ENCODE data around the gene CCDC195. TPM values are rescaled to one million over a fixed set of nuclear protein-coding genes. Genes with fewer than 3 reads are reported as not detected.

CCDC195 gene
- total RNA-seq, 1 donor from 2014 or later, result not detected

DNA sequence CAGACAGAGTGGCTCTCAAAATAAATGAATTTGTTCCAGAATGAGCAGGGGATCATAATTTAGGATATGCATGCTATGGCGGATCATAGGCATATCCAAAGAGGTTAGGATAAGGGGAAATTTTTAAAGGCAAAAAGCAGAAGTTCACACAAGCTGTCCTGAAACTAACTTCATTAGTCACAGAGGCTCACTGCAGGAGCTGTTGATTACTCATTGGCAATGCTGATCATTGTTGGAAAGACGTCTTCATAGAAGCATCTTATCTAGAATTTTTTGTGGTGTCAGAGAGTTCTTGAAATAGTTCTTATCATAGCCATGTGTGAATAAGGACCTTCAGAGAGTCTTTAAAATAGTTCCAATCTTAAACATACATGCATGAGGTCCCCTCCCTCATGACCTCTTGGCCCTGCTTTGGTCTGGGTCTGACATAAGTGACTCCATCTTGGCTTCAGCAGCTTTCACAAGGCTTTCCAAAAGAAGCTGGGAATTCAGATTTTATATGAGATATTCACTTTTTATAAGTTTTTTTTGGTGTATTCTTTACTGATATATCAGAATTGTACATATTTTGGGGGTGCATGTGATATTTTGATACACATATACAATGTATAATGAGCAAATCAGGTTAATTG lies 7.5 kb upstream of the CCDC195 start:
- H3K4me3 Mint-ChIP-seq, result no peak overlapping the region
- intact Hi-C loops (cut with micrococcal nuclease), result no loop called here
- peaks cover 4% of the 10 kb centered on the region for H3K9me3 Mint-ChIP-seq
- H3K27me3 Mint-ChIP-seq (ENCODE audit: insufficient read depth), result no peaks in the 10 kb centered on the region
- H3K4me1 Mint-ChIP-seq (ENCODE audit: low read depth), result no peaks in the 10 kb centered on the region
- no peaks in the 10 kb centered on the region for H3K36me3 Mint-ChIP-seq (ENCODE audit: low read depth)
- no peak for DNase-seq (ENCODE audit: low spot score)
- no peak overlapping the region for H3K27ac Mint-ChIP-seq

GRCh38 chr2:224722770-224723169 lies 6.6 kb upstream of the CCDC195 start:
- intact Hi-C loops (cut with micrococcal nuclease), result no loop called here
- no peak for DNase-seq (ENCODE audit: low spot score)
- no peaks in the 10 kb centered on the region for H3K27me3 Mint-ChIP-seq (ENCODE audit: insufficient read depth)
- no peaks in the 10 kb centered on the region for H3K9me3 Mint-ChIP-seq
- H3K36me3 Mint-ChIP-seq (ENCODE audit: low read depth), result no peaks in the 10 kb centered on the region
- no peak overlapping the region for H3K27ac Mint-ChIP-seq
- no peak overlapping the region for H3K4me3 Mint-ChIP-seq
- H3K4me1 Mint-ChIP-seq (ENCODE audit: low read depth), result no peaks in the 10 kb centered on the region

DNA sequence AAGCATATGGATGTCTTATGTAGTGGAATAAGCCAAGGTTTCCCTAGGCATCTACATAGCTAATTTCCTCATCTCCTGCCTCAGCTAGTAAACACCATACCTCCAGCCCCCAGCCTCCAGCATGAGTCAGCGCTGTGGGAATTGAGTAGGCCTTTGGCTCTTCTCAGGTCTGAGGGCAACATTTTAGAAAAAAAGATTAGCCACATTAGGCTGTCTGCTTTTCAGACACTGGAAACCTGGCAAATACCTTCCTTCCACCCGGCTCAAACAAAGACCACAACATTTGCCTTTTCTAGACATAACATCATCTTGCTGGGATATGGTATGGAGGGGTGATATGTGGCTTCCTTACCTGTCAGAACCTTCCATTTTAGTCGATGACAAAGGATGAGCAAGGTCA lies 6.1 kb upstream of the CCDC195 start:
- Mint-ChIP-seq H3K4me1 (ENCODE audit: low read depth) (no peaks in the 10 kb centered on the region), H3K36me3 (ENCODE audit: low read depth) (no peaks in the 10 kb centered on the region), H3K27ac (no peak overlapping the region), H3K9me3 (no peaks in the 10 kb centered on the region), H3K4me3 (no peak overlapping the region), H3K27me3 (ENCODE audit: insufficient read depth) (no peaks in the 10 kb centered on the region)
- DNase-seq (ENCODE audit: low spot score), result no peak
- intact Hi-C loops (cut with micrococcal nuclease), result no loop called here

DNA sequence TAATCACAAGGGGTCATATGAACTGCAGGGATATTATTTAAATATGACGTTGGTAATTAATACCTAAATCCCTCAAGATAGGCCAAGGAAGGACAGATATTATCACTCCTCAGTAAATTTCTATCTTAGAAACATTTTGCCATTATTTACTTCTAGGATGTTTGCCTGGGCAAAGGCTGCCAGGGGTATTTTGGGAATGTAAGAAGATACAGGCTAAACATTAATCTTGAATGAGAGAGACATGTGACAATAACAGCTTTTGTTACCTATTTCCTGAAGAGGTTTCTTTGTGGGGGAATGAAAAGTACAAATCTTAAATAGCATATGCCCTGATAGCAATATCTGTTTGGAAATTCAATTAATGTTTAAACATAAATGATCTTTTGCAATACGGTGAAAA lies 756 bp upstream of the CCDC195 start:
- DNase-seq (ENCODE audit: low spot score), result no peak
- H3K4me3 Mint-ChIP-seq, result no peak overlapping the region
- H3K9me3 Mint-ChIP-seq, result no peaks in the 10 kb centered on the region
- H3K4me1 Mint-ChIP-seq (ENCODE audit: low read depth), result no peaks in the 10 kb centered on the region
- H3K27me3 Mint-ChIP-seq (ENCODE audit: insufficient read depth), result peaks cover 7% of the 10 kb centered on the region
- no peak overlapping the region for H3K27ac Mint-ChIP-seq
- H3K36me3 Mint-ChIP-seq (ENCODE audit: low read depth), result no peaks in the 10 kb centered on the region
- intact Hi-C loops (cut with micrococcal nuclease), result no loop called here

- H3K36me3 Mint-ChIP-seq (ENCODE audit: low read depth), result no peaks in the 10 kb centered on the region
- DNase-seq (ENCODE audit: low spot score), result no peak
- H3K4me1 Mint-ChIP-seq (ENCODE audit: low read depth), result no peaks in the 10 kb centered on the region
- no peak overlapping the region for H3K27ac Mint-ChIP-seq
- H3K27me3 Mint-ChIP-seq (ENCODE audit: insufficient read depth), result peaks cover 10% of the 10 kb centered on the region
- intact Hi-C loops (cut with micrococcal nuclease), result no loop called here
- H3K4me3 Mint-ChIP-seq, result no peak overlapping the region
- no peaks in the 10 kb centered on the region for H3K9me3 Mint-ChIP-seq
Measured at GRCh38 chr2:224711859-224712665, 4.1 kb downstream of the CCDC195 start.

DNA sequence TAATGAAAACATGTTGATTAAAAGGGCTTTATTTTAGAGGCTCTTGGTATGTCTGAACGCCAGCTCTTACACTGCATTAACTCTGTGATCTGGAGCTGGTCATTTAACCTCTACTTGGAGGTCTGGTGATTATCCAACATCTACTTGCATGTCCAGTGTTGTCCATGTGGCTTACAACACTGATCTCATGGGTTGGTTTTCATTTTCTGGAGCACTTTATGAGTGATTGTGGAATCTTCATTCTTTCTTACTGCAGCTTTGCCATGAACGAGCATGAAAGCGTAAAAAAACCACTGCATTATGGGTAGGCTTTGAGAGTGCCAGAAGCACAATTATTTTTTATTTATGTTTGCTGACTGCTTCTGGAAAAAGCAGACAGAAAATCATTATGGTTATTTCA lies 4.8 kb downstream of the CCDC195 start:
- Mint-ChIP-seq H3K27ac (no peak overlapping the region), H3K9me3 (no peaks in the 10 kb centered on the region), H3K36me3 (ENCODE audit: low read depth) (no peaks in the 10 kb centered on the region), H3K27me3 (ENCODE audit: insufficient read depth) (peaks cover 10% of the 10 kb centered on the region), H3K4me3 (no peak overlapping the region), H3K4me1 (ENCODE audit: low read depth) (no peaks in the 10 kb centered on the region)
- intact Hi-C loops (cut with micrococcal nuclease), result no loop called here
- no peak for DNase-seq (ENCODE audit: low spot score)

GRCh38 chr2:224709301-224709700 lies 6.9 kb downstream of the CCDC195 start:
- no peaks in the 10 kb centered on the region for H3K4me1 Mint-ChIP-seq (ENCODE audit: low read depth)
- peaks cover 7% of the 10 kb centered on the region for H3K27me3 Mint-ChIP-seq (ENCODE audit: insufficient read depth)
- H3K27ac Mint-ChIP-seq, result no peak overlapping the region
- DNase-seq (ENCODE audit: low spot score), result no peak
- H3K9me3 Mint-ChIP-seq, result no peaks in the 10 kb centered on the region
- no peaks in the 10 kb centered on the region for H3K36me3 Mint-ChIP-seq (ENCODE audit: low read depth)
- H3K4me3 Mint-ChIP-seq, result no peak overlapping the region
- intact Hi-C loops (cut with micrococcal nuclease), result no loop called here

DNA sequence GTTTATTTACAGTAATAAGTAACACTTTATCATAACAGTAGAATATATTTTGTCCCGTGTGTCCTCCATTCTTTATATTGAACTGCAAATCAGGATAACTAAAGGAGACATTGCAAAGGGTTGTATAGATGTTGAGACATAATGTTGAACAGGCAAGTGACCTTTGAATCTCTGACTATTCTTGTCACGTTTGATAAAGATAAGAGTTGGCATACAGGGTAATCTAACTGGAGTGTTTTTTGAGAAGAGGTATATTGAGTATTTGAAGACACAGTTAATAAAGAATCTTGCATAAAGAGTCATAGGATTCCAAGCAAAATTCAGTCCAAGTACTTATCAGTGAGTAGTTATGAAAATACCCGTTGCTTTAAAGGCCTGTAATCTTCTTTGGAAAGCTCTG lies 21.7 kb downstream of the CCDC195 start:
- no peaks in the 10 kb centered on the region for H3K4me1 Mint-ChIP-seq (ENCODE audit: low read depth)
- no peak for DNase-seq (ENCODE audit: low spot score)
- H3K36me3 Mint-ChIP-seq (ENCODE audit: low read depth), result no peaks in the 10 kb centered on the region
- no peaks in the 10 kb centered on the region for H3K9me3 Mint-ChIP-seq
- intact Hi-C loops (cut with micrococcal nuclease), result no loop called here
- H3K27ac Mint-ChIP-seq, result no peak overlapping the region
- H3K27me3 Mint-ChIP-seq (ENCODE audit: insufficient read depth), result peaks cover 3% of the 10 kb centered on the region
- H3K4me3 Mint-ChIP-seq, result no peak overlapping the region

DNA sequence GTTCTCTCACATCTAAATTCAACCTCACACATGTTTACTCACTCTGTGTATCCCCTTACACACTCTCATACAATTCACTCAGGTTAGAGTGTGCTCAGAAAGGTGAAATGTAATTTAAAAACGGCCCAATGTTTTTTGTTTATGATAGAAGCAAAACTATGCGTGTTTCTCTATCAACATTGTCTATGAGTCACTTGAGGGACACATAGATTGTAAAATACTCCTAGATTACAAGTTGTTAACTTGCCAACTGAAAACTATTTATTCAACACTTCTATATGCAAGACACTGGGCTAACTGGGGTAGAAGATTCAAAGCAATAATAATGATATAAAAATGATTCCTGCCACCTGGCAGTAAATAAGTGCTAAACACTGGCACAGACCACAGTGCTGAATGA lies 24.6 kb downstream of the CCDC195 start:
- no peaks in the 10 kb centered on the region for H3K36me3 Mint-ChIP-seq (ENCODE audit: low read depth)
- peaks cover 4% of the 10 kb centered on the region for H3K27me3 Mint-ChIP-seq (ENCODE audit: insufficient read depth)
- intact Hi-C loops (cut with micrococcal nuclease), result no loop called here
- H3K4me3 Mint-ChIP-seq, result no peak overlapping the region
- no peak overlapping the region for H3K27ac Mint-ChIP-seq
- no peak for DNase-seq (ENCODE audit: low spot score)
- no peaks in the 10 kb centered on the region for H3K4me1 Mint-ChIP-seq (ENCODE audit: low read depth)
- no peaks in the 10 kb centered on the region for H3K9me3 Mint-ChIP-seq

DNA sequence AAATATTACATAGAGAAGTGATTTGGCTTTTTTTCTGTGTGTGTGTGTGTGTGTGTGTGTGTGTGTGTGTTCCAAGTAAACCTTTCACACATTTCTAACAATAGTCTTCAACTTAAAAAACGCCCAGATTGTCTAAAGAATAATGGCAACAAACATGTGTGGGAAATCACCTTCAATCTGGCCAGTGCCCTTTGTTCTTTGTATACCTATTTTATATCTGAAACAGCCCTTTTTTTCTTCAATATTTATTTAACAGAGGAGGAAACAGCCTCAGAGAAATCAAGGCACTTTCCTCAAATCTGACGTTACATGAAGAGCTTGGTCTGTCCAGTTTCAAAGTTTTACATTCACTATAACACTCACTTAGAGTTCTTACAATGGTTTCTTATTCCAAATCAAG lies 25.3 kb downstream of the CCDC195 start:
- no peak overlapping the region for H3K4me3 Mint-ChIP-seq
- H3K27ac Mint-ChIP-seq, result no peak overlapping the region
- intact Hi-C loops (cut with micrococcal nuclease), result no loop called here
- no peaks in the 10 kb centered on the region for H3K4me1 Mint-ChIP-seq (ENCODE audit: low read depth)
- no peak for DNase-seq (ENCODE audit: low spot score)
- H3K9me3 Mint-ChIP-seq, result no peaks in the 10 kb centered on the region
- H3K36me3 Mint-ChIP-seq (ENCODE audit: low read depth), result no peaks in the 10 kb centered on the region
- peaks cover 5% of the 10 kb centered on the region for H3K27me3 Mint-ChIP-seq (ENCODE audit: insufficient read depth)

DNA sequence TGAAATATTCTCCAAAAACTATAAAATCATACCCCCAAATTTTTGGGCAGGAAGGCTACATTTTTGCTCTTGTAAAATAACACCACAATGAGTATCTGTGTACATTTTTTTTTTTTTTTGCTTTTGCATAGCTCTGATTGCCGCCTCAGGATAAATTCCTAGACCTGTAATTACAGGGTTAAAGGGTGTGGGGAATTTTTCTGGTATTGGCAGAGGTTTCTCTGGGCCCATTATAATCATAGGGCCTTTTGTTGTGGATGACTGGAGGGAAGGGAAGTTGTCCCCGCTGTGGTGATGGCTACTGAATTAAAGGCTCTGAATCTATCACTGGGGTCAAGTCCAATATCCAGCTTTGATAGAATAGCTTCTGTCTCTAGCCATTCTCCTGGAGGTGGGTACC lies 26.6 kb downstream of the CCDC195 start:
- H3K4me1 Mint-ChIP-seq (ENCODE audit: low read depth), result no peaks in the 10 kb centered on the region
- peaks cover 5% of the 10 kb centered on the region for H3K27me3 Mint-ChIP-seq (ENCODE audit: insufficient read depth)

DNA sequence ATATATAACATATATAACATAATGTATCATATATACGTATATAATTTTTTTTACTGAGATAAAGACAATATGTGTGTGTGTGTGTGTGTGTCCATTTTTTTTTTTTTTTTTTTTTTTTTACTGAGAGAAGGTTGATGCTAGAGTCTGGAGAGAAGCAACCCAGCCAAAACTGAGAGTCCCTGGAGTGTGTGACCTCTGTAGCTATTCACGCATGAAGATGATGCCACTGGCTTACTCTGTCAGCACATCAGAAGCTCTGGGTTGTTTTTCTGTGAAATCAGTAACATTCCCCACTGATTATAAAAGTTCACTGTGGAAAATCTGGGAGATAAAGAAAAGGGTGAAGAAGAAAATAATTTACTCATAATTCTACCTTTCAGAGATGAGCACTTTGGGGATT lies 27.2 kb downstream of the CCDC195 start:
- Mint-ChIP-seq H3K36me3 (ENCODE audit: low read depth) (no peaks in the 10 kb centered on the region), H3K4me3 (no peak overlapping the region), H3K9me3 (no peaks in the 10 kb centered on the region), H3K4me1 (ENCODE audit: low read depth) (no peaks in the 10 kb centered on the region), H3K27ac (no peak overlapping the region), H3K27me3 (ENCODE audit: insufficient read depth) (peaks cover 7% of the 10 kb centered on the region)
- DNase-seq (ENCODE audit: low spot score), result no peak
- intact Hi-C loops (cut with micrococcal nuclease), result no loop called here

More for the DNA sequence above, 26.6 kb downstream of the CCDC195 start:
- Mint-ChIP-seq H3K36me3 (ENCODE audit: low read depth) (no peaks in the 10 kb centered on the region), H3K27ac (no peak overlapping the region), H3K4me3 (no peak overlapping the region), H3K9me3 (no peaks in the 10 kb centered on the region)
- no peak for DNase-seq (ENCODE audit: low spot score)
- intact Hi-C loops (cut with micrococcal nuclease), result no loop called here

GRCh38 chr2:224687156-224687555 lies 29.0 kb downstream of the CCDC195 start:
- Mint-ChIP-seq H3K27ac (no peak overlapping the region), H3K4me1 (ENCODE audit: low read depth) (no peaks in the 10 kb centered on the region)

More at GRCh38 chr2:224687156-224687555, 29.0 kb downstream of the CCDC195 start:
- no peak for DNase-seq (ENCODE audit: low spot score)
- Mint-ChIP-seq H3K36me3 (ENCODE audit: low read depth) (no peaks in the 10 kb centered on the region), H3K27me3 (ENCODE audit: insufficient read depth) (peaks cover 7% of the 10 kb centered on the region), H3K9me3 (no peaks in the 10 kb centered on the region), H3K4me3 (no peak overlapping the region)
- intact Hi-C loops (cut with micrococcal nuclease), result no loop called here
